GM13977 (cell line): ENCODE measurements around the gene SCUBE2.
A peak's percentile ranks its signal among the peaks of the same experiment; 100 is the strongest.
"Not testable (repeated sequence)": the region's sequence is repeated elsewhere in the genome, so short reads cannot be mapped to it uniquely, and the experiment has no call there.

Source experiments
- DNase-seq: peaks from one replicate; pipeline ENCODE4 v3.0.0; 2012; ENCODE audit warnings: low spot score
- CTCF ChIP-seq: IDR thresholded peaks from 2 replicates; pipeline ENCODE4 v1.5.1; 2012; ENCODE audit warnings: mild to moderate bottlenecking, control low read depth; ENCODE audit not compliant: insufficient read depth; ENCODE audit errors: extremely low read depth, missing control alignments
- in situ Hi-C: fragments of 300-500 bp; cut with MboI; formaldehyde crosslinking; loops from one replicate; pipeline ENCODE4 v1.12.0; 2022; ENCODE audit warnings: low sequenced_read_pairs, low pct_unique_long_range_greater_than_20kb, mixed read lengths, inconsistent platforms; ENCODE audit not compliant: unreplicated experiment

The SCUBE2 gene

DNA sequence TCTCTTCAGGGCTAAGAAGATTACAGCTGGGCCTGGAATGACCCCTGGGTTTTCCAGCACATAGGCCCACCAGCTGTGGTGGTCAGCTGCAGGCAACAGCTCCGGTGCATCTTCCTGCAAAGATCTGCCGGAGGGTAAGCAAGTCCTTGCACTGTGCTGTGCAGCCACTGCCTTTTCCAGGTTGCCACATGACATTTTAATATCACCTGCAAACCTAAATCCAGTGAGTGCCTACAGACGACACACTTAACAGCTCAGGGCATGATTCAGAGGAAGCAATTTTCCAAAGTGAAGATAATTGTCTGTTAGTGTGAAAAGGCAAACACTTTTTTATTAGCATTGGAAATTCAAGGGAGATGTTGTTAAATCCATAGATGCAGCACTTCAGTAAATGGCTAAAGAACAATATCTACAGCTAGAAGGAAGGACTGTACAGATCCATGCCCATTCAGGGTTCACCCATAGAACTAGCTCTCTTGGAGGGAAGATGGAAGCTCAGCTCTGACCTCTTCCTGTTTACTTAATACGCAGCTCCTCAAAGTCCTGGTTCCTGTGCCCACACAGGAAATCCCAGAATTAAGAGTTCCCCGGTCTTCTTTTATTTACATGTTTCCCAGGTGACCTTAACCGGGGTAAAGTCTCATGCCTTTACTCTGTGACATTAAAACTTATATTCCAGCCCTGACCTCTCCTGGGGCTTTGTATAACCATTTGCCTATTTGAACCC is 74.3 kb downstream of the SCUBE2 start:
- no peak for DNase-seq
- TF ChIP-seq CTCF = no peak
- in situ Hi-C loops = loop anchor here (10.0 kb wide), 1 partner anchor 118 kb away; no protein-coding TSS in a partner anchor

DNA sequence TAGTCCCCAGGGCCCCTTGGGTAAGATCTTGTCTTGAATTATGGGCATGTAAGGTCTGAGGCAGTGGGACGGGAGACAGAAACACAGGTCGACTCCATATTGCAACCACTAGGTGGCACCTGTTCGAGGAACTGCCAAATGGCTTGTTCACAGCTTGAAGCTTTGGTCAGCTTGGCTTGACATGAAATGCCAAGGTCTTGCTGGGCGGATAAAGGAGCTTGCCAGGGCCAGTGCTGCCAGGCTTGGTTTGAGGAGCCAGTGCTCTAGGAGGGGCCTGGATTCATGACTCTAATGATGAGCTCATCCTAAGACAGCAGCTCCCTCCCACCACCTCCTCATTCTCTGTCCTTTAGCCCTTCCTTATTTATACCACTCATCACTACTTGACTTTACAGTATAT is 75.7 kb downstream of the SCUBE2 start:
- in situ Hi-C loops = loop anchor here (10.0 kb wide), 1 partner anchor 119 kb away; no protein-coding TSS in a partner anchor
- DNase-seq = peak; percentile 81
- peak; percentile 84 for TF ChIP-seq CTCF

DNA sequence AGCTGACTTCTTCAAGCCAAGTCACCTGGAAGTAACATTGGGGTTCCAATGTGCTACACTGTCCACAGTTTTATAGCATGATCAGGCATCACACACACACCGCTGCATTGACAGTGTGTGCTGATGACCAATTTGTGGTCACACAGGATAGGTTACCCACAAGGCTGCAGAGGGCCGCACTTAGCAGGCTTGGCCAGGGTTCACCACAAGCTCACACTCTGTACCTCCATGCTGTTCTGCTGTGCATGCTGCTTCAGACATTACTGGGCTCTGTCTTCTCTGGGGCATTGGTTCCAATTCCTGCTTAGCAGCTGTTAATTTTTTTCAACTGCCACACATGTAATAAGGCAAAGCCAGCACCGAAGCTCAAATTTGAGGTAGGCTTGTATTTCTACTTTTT is 76.6 kb downstream of the SCUBE2 start:
- no peak for TF ChIP-seq CTCF

DNA sequence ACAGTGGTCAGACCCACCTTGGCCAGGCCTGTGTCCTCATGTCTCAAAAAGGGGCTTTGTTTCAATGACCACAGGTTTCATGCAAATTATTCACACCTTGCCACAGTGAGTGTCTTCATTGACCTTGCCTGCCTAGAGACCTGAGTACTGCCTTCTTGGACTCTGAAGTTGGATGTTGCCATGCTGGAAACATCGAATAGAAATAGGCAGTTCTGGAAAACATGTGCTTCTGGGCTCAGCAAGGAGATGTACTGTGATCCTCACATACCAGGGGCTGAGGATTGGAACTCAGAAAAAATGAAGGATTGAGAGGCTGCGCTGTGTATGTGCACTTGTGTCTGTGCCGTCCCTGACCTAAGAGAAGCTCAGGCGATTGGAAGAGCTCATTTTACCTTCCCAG is 78.0 kb downstream of the SCUBE2 start:
- no peak for TF ChIP-seq CTCF
- no peak for DNase-seq
- in situ Hi-C loops = loop anchor here (10.0 kb wide), 1 partner anchor 121 kb away; no protein-coding TSS in a partner anchor

More for the DNA sequence above, 76.6 kb downstream of the SCUBE2 start:
- in situ Hi-C loops = loop anchor here (10.0 kb wide), 1 partner anchor 120 kb away; no protein-coding TSS in a partner anchor
- DNase-seq = no peak

DNA sequence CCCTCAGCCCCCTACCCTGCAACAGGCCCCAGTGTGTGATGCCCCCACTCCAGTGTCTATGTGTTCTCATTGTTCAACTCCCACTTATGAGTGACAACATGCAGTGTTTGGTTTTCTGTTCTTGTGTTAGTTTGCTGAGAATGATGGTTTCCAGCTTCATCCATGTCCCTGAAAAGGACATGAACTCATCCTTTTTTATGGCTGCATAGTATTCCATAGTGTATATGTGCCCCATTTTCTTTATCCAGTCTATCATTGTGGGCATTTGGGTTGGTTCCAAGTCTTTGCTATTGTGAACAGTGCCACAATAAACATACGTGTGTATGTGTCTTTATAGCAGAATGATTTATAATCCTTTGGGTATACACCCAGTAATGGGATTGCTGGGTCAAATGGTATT is 81.9 kb downstream of the SCUBE2 start:
- in situ Hi-C loops, DNase-seq: not testable (repeated sequence)

- in situ Hi-C loops = no loop called here
- TF ChIP-seq CTCF = no peak
- DNase-seq = no peak
These were observed 82.7 kb downstream of the SCUBE2 start for GRCh38 chr11:9008661-9009060.

GRCh38 chr11:9008011-9008550 is 83.3 kb downstream of the SCUBE2 start:
- TF ChIP-seq CTCF = no peak
- in situ Hi-C loops = no loop called here
- DNase-seq = no peak
